Neuronal stem cell (in vitro differentiated cells): Measurements from ENCODE around the gene UIMC1.
A peak's percentile ranks its signal among the peaks of the same experiment; 100 is the strongest.

ENCODE experiments used
- DNase-seq: peaks from one replicate; pipeline ENCODE4 v3.0.0-alpha.2; 2013; ENCODE audit warnings: low spot score
- H2AFZ ChIP-seq: one replicate; pipeline ENCODE4 v1.6.1; 2013; ENCODE audit warnings: mild to moderate bottlenecking, low read length, inconsistent platforms
- H2AK5ac ChIP-seq: 2 replicates; pipeline ENCODE4 v1.6.1; 2013; ENCODE audit warnings: low read depth, mild to moderate bottlenecking, inconsistent platforms, low read length, moderate library complexity, mixed read lengths
- H2BK120ac ChIP-seq: 2 replicates; pipeline ENCODE4 v1.6.1; 2013; ENCODE audit warnings: low read depth, mild to moderate bottlenecking, inconsistent platforms, low read length, moderate library complexity, mixed read lengths
- H2BK12ac ChIP-seq: one replicate; pipeline ENCODE4 v1.6.1; 2013; ENCODE audit warnings: low read length, inconsistent platforms
- H2BK15ac ChIP-seq: 2 replicates; pipeline ENCODE4 v1.6.1; 2013; ENCODE audit warnings: mild to moderate bottlenecking, low read length, inconsistent platforms, mixed read lengths
- H2BK5ac ChIP-seq: one replicate; pipeline ENCODE4 v1.6.1; 2013; ENCODE audit warnings: inconsistent platforms, mild to moderate bottlenecking, low read length, moderate library complexity
- H3K14ac ChIP-seq: one replicate; pipeline ENCODE4 v1.6.1; 2013; ENCODE audit warnings: low read length, inconsistent platforms
- H3K18ac ChIP-seq: 2 replicates; pipeline ENCODE4 v1.6.1; 2013; ENCODE audit warnings: low read length, inconsistent platforms
- H3K23ac ChIP-seq: 2 replicates; pipeline ENCODE4 v1.6.1; 2013; ENCODE audit warnings: low read depth, mild to moderate bottlenecking, mixed read lengths, low read length, inconsistent platforms; ENCODE audit not compliant: poor library complexity
- H3K27ac ChIP-seq: replicated peaks from 3 replicates; pipeline ENCODE4 v1.5.1; 2013; ENCODE audit warnings: low read length, inconsistent platforms
- H3K27me3 ChIP-seq, 3 experiments: 2 replicates each; pipeline ENCODE4 v1.6.1; 2013; ENCODE audit warnings: low read length in 3 of 3, mild to moderate bottlenecking in 2 of 3, inconsistent platforms in 1 of 3, low read depth in 1 of 3, mixed read lengths in 1 of 3, moderate library complexity in 1 of 3; ENCODE audit not compliant: control insufficient read depth in 3 of 3, insufficient read depth in 3 of 3
- H3K36me3 ChIP-seq, 2 donors: replicated peaks in 1 of 2; 2 replicates each; pipeline ENCODE4 v1.6.1; 2013; ENCODE audit warnings: low read length in 2 of 2; ENCODE audit not compliant: control insufficient read depth in 2 of 2, insufficient read depth in 2 of 2
- H3K4ac ChIP-seq: 2 replicates; pipeline ENCODE4 v1.6.1; 2013; ENCODE audit warnings: inconsistent platforms, mild to moderate bottlenecking, low read length, moderate library complexity
- H3K4me1 ChIP-seq, 2 donors: 1 replicate in 1 of 2; 2 replicates in 1 of 2; pipeline ENCODE4 v1.6.1; 2013; ENCODE audit warnings: low read length in 2 of 2, low read depth in 1 of 2; ENCODE audit not compliant: control insufficient read depth in 2 of 2, insufficient read depth in 1 of 2
- H3K4me2 ChIP-seq: one replicate; pipeline ENCODE4 v1.6.1; 2013; ENCODE audit warnings: mild to moderate bottlenecking, low read length, inconsistent platforms; ENCODE audit not compliant: insufficient read depth, poor library complexity, severe bottlenecking
- H3K4me3 ChIP-seq, 2 donors: 2 replicates each; pipeline ENCODE4 v1.5.1; 2013; ENCODE audit warnings: low read length in 2 of 2, mild to moderate bottlenecking in 2 of 2, inconsistent platforms in 1 of 2, moderate library complexity in 1 of 2
- H3K79me1 ChIP-seq: one replicate; pipeline ENCODE4 v1.6.1; 2013; ENCODE audit warnings: low read depth, mild to moderate bottlenecking, inconsistent platforms, low read length, moderate library complexity
- H3K9ac ChIP-seq: one replicate; pipeline ENCODE4 v1.6.1; 2013; ENCODE audit warnings: mild to moderate bottlenecking, low read depth, low read length, inconsistent platforms; ENCODE audit not compliant: poor library complexity
- H3K9me3 ChIP-seq, 2 donors: replicated peaks in 1 of 2; 2 replicates each; pipeline versions ENCODE3 to v1.6.1; 2013; ENCODE audit warnings: low read length in 2 of 2, mild to moderate bottlenecking in 2 of 2, inconsistent platforms in 1 of 2, low read depth in 1 of 2, mixed read lengths in 1 of 2, moderate library complexity in 1 of 2; ENCODE audit not compliant: control insufficient read depth in 2 of 2, insufficient read depth in 1 of 2
- H4K8ac ChIP-seq: one replicate; pipeline ENCODE4 v1.6.1; 2013; ENCODE audit warnings: low read depth, mild to moderate bottlenecking, inconsistent platforms, low read length, moderate library complexity
- H4K91ac ChIP-seq: one replicate; pipeline ENCODE4 v1.6.1; 2013; ENCODE audit warnings: low read length, low read depth, mild to moderate bottlenecking, inconsistent platforms; ENCODE audit not compliant: poor library complexity
- WGBS, 2 donors: extraction: QIAGEN DNeasy Blood & Tissue Kit; methylation state at CpG; one replicate each; pipeline ENCODE4 v1.1.7; 2013; ENCODE audit warnings: missing lambda C conversion rate in 2 of 2, mixed read lengths in 1 of 2; ENCODE audit not compliant: insufficient read length in 2 of 2, insufficient replicate concordance in 1 of 2; ENCODE audit errors: extremely low coverage in 2 of 2; 5-methylcytosine and 5-hydroxymethylcytosine counted together

Gene UIMC1

GRCh38 chr5:176868126-176868525 is 138.5 kb downstream of the UIMC1 start:
- Histone ChIP-seq H4K8ac (no peak overlapping the region), H3K27ac (no peak overlapping the region), H3K4me1 (peaks cover 47 to 51% of the 10 kb centered on the region in 2 donors), H3K79me1 (no peaks in the 10 kb centered on the region), H3K18ac (peak overlapping the region; percentile 99), H3K36me3 (no peaks in the 10 kb centered on the region), H3K9me3 (no peaks in the 10 kb centered on the region), H4K91ac (peak overlapping the region; percentile 100), H3K9ac (peak overlapping the region; percentile 61), H2BK15ac (peak overlapping the region; percentile 100), H2BK120ac (peak overlapping the region; percentile 76), H3K23ac (peak overlapping the region; percentile 91), H3K14ac (no peak overlapping the region), H3K4ac (peak overlapping the region; percentile 46), H3K4me3 (peak overlapping the region in 1 of 2 donors; percentile 47), H3K27me3 (peaks cover 0 to 51% (median 0%) of the 10 kb centered on the region in 3 experiments), H2AK5ac (peak overlapping the region; percentile 100), H3K4me2 (no peak overlapping the region), H2BK12ac (peak overlapping the region; percentile 100), H2AFZ (no peak overlapping the region), H2BK5ac (peak overlapping the region; percentile 56)
- no peak for DNase-seq
- WGBS, 2 donors = no CpG with 5 or more reads among the region's 14 CpGs

DNA sequence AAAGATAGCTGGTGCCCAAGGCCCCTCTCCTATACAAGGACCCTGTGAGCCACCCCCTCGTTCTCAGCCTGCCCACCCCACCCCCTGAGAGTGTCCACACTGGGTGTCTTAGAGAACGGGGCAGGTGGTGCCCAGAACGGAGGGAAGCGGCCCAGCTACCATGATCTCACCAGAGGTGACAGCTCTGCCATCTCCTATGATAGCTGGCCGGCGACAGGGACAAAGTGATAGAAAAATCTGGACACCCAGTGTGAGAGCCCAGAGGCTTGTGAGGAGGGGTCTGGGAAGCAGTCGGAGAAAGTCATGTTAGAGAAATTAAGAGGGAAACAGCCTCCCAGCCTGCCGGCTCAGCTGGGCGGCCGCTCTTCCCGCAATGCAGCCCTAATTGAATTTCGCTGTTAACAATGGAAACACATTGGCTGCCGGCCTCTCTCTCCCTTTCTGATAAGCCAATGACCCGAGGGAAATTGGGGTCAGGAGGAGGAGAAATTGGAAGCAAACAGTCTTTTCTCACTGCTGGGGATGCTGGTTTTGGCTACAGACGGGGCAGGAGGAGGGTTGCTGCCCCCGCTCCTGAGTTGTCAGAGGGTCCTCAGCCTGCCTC is 139.8 kb downstream of the UIMC1 start:
- Histone ChIP-seq H3K18ac (peak overlapping the region; percentile 87), H3K4me3 (peak overlapping the region in 1 of 2 donors; percentile 4), H3K23ac (no peak overlapping the region), H4K8ac (no peak overlapping the region), H2AFZ (no peak overlapping the region), H3K9ac (peak overlapping the region; percentile 73), H3K4me1 (peaks cover 56 to 64% of the 10 kb centered on the region in 2 donors), H3K79me1 (no peaks in the 10 kb centered on the region), H4K91ac (no peak overlapping the region), H2BK120ac (peak overlapping the region; percentile 82), H2BK12ac (peak overlapping the region; percentile 2), H3K9me3 (no peaks in the 10 kb centered on the region), H3K27ac (peak overlapping the region; percentile 94), H3K4me2 (peak overlapping the region; percentile 65), H2BK15ac (peak overlapping the region; percentile 60), H2AK5ac (peak overlapping the region; percentile 85), H2BK5ac (peak overlapping the region; percentile 90), H3K27me3 (peaks cover 0 to 63% (median 0%) of the 10 kb centered on the region in 3 experiments), H3K14ac (no peak overlapping the region), H3K4ac (no peak overlapping the region), H3K36me3 (no peaks in the 10 kb centered on the region)
- DNase-seq = peak; percentile 94
- WGBS, 2 donors = no CpG with 5 or more reads among the region's 16 CpGs

- H3K27ac ChIP-seq = no peak overlapping the region
- H3K27me3 ChIP-seq = peaks cover 0 to 71% (median 0%) of the 10 kb centered on the region in 3 experiments
- H2BK12ac ChIP-seq = peak overlapping the region; percentile 2
- peaks cover 56 to 64% of the 10 kb centered on the region in 2 donors for H3K4me1 ChIP-seq
- H4K91ac ChIP-seq = no peak overlapping the region
- no peak overlapping the region for H3K9ac ChIP-seq
- no peak overlapping the region for H3K4ac ChIP-seq
- H3K4me2 ChIP-seq = no peak overlapping the region
- H3K9me3 ChIP-seq = no peaks in the 10 kb centered on the region
- H2BK5ac ChIP-seq = peak overlapping the region; percentile 90
- no peaks in the 10 kb centered on the region for H3K36me3 ChIP-seq
- H4K8ac ChIP-seq = no peak overlapping the region
- WGBS, 2 donors = no CpG with 5 or more reads among the region's 7 CpGs
- DNase-seq = no peak
- peak overlapping the region; percentile 0 for H3K23ac ChIP-seq
- peak overlapping the region; percentile 3 for H2AK5ac ChIP-seq
- H3K4me3 ChIP-seq = no peak overlapping the region
- no peak overlapping the region for H2AFZ ChIP-seq
- H3K18ac ChIP-seq = peak overlapping the region; percentile 57
- H2BK15ac ChIP-seq = peak overlapping the region; percentile 17
- no peak overlapping the region for H3K14ac ChIP-seq
- H2BK120ac ChIP-seq = no peak overlapping the region
- H3K79me1 ChIP-seq = no peaks in the 10 kb centered on the region
Observed at GRCh38 chr5:176865964-176866363, 140.6 kb downstream of the UIMC1 start.

- Histone ChIP-seq H4K8ac (no peak overlapping the region), H3K18ac (peak overlapping the region; percentile 94)
Observed at GRCh38 chr5:176864755-176865154, 141.8 kb downstream of the UIMC1 start.

More at GRCh38 chr5:176864755-176865154, 141.8 kb downstream of the UIMC1 start:
- DNase-seq = no peak
- H3K79me1 ChIP-seq = no peaks in the 10 kb centered on the region
- H3K27me3 ChIP-seq = peaks cover 0 to 79% (median 0%) of the 10 kb centered on the region in 3 experiments
- no peaks in the 10 kb centered on the region for H3K36me3 ChIP-seq
- peaks cover 52 to 58% of the 10 kb centered on the region in 2 donors for H3K4me1 ChIP-seq
- no peak overlapping the region for H3K9ac ChIP-seq
- no peak overlapping the region for H3K4me3 ChIP-seq
- no peak overlapping the region for H4K91ac ChIP-seq
- no peak overlapping the region for H3K27ac ChIP-seq
- peak overlapping the region; percentile 14 for H2BK12ac ChIP-seq
- H3K4ac ChIP-seq = peak overlapping the region; percentile 0
- peak overlapping the region; percentile 13 for H2AK5ac ChIP-seq
- H3K4me2 ChIP-seq = no peak overlapping the region
- no peaks in the 10 kb centered on the region for H3K9me3 ChIP-seq
- WGBS, 2 donors = no CpG with 5 or more reads among the region's 8 CpGs
- H2AFZ ChIP-seq = no peak overlapping the region
- H2BK120ac ChIP-seq = peak overlapping the region; percentile 2
- H3K14ac ChIP-seq = peak overlapping the region; percentile 1
- peak overlapping the region; percentile 71 for H2BK15ac ChIP-seq
- H2BK5ac ChIP-seq = no peak overlapping the region
- H3K23ac ChIP-seq = no peak overlapping the region
